ENCODE results near the gene LENG8.

LENG8 gene

GRCh38 chr19:54424201-54424600 is 24.8 kb upstream of the LENG8 start:
- no peak for DNase-seq

DNA sequence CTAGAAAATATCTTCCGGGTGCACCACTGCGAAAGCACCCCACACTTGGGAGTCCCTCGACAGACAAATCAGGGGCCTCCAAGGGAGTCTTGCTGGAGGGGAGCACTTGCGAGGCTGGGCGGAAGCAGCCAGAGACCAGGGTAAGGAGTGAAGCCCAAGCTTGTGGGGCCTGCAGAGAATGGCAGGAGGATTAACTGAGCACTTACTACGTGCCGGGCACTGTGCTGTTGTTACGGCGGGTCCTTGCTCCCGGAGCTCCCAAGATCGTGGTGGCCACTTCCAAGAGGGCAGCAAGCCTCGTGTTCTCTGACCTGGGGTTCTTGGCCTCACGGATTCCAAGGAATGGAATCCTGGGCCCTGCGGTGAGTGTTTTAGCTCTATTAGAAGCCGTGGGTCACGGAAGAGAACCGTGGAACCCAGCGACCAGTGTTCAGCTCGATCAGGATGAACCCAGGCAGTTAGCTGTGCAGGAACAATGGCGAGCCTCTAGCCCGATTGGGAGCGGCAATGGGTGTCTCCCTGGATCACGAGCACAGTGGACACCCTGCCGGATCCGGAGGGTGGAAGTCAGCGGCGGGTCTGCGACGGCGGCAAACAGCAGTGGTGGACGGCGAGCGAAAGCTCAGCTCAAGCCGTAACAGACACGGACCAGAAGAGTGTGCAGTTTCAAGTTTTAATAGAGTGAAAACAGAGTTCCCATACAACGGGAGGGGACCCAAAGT is 24.2 kb upstream of the LENG8 start:
- DNase-seq, result no peak

DNA sequence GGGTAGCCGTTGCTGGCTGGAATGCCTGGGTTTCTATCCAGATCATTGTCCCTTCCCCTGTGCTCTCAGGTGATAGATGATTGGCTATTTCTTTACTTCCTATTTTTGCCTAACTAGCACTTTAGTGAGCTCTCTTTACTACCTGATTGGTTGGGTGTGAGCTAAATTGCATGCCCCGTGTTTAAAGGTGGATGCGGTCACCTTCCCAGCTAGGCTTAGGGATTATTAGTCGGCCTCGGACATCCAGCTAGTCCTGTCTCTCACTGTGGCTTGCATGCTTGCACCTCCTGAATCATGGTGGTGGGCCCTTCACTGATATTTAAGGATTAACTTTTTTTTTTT is 23.6 kb upstream of the LENG8 start:
- no peak for DNase-seq

GRCh38 chr19:54426291-54426931 is 22.6 kb upstream of the LENG8 start:
- DNase-seq, result no peak

DNA sequence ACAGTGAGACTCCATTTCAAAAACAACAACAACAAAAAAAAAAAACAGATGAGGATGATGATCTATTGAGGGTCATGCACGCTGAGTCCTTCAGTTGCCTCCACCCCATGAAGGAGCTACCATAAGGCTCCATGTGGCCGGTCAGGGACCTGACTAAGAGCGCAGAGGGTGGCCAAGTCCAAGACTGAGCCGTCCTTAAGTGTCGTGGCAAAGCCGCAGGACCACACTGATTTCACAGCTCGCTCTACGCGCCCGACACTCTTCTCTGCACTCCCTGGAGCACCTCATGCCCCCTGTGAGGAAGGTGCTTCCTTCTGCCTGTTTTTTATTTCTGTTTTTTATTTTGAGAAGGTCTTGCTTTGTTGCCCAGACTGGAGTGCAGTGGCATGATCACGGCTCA is 21.4 kb upstream of the LENG8 start:
- DNase-seq, result no peak

DNA sequence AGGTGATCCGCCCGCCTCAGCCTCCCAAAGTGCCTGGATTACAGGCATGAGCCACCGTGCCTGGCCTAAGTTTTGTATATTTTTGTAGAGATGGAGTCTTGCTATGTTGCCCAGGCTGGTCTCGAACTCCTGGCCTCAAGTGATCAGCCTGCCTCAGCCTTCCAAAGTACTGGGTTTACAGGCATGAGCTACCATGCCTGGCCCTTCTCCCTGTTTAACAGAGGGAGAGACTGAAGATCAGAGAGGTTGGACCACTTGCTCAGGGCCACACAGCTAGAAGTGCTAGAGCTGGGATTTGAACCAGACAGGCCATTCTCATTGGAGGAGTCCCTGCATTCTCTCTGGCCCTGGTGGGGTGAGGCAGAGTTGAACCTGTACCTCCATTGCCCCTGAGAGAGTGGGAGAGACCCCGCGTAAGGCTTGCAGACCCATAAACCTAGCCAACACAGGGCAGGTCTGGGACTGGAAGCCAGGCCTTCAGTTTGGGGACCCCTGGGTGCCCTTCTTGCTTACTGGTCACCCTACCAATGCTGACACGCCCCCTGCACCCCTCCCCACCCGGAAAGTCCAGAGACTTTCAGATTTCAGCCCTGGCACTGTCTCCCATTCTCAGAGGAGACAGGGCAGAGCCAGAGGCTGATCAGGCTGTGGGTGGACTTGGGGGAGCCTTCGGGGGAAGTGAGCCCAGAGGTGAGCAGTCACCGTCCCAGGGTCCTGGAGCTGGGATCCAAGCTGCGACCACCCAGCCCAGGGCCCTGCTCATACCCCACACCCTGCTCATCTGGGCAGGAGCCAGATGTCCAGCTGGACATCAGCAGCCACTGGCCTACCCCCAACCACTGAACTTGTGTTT is 20.4 kb upstream of the LENG8 start:
- no peak for DNase-seq

DNA sequence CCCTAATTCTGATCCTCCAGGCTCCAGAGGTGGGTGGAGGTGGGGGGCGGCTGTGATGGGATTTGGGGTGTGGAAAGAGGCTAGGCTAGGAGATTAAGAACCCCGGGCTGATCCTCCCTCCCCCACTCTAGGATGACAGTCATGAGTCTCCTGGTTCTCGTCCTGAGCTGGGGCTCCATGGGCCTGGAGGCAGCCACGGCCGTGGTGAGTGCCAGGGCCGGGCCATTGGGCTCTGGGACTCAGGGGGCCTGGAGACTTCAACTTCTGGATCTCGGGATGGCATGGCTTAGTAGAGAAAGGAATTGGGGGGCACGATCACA is 19.9 kb upstream of the LENG8 start:
- no peak for DNase-seq

DNA sequence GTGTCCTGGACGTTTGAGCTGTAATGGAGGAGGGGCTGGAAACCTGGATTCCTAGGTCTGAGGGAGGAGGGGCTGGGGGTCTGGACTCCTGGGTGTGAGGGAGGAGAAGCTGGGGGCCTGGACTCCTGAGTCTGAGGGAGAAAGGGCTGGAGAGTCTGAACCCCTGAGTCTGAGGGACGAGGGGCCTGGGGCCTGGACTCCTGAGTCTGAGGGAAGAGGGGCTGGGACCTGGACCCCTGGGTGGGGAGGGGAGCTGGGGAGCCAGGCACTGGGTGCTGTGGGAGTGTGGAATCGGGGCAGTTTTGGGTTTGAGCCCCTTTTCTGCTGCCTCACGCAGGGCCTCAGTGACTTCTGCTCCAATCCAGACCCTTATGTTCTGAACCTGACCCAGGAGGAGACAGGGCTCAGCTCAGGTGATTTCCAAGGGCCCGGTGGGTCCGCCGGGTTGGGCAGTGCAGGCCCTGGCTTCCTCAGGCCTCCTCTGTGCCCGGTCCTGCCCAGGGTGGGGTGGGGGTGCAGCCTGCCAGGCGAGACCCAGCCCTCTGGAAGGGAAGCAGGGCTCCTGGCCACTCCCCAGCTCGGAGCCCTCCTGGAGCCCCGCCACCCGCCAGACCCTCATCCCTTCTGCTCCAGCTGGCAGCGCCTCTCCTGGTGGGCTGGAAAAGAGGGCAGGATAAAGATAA is 19.3 kb upstream of the LENG8 start:
- DNase-seq, result no peak

- no peak for DNase-seq
Measured at GRCh38 chr19:54430306-54431254, 18.4 kb upstream of the LENG8 start.

GRCh38 chr19:54431255-54431838 is 17.7 kb upstream of the LENG8 start:
- no peak for DNase-seq

- no peak for DNase-seq
Measured at GRCh38 chr19:54432144-54432738, 16.8 kb upstream of the LENG8 start.

DNA sequence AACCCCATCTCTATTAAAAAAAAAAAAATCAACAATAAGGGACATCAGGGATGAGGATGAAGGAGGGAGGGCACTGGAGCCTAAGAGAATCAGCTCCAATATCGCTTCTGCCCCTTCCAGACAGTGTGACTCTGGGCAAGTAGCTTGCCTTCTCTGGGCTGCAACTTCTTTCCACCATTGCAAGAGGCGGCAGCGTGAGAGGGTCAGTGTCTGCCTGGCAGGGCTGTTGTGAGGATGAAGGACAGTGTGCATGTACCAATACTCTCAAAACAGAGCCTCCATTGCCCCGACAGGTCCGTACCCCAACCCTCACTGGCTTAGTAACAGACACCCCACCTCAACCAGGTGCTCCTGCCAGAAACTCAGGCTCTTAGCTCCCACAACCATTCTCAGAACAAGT is 15.3 kb upstream of the LENG8 start:
- no peak for DNase-seq

- DNase-seq, result no peak
Measured at GRCh38 chr19:54434112-54434872, 14.7 kb upstream of the LENG8 start.

DNA sequence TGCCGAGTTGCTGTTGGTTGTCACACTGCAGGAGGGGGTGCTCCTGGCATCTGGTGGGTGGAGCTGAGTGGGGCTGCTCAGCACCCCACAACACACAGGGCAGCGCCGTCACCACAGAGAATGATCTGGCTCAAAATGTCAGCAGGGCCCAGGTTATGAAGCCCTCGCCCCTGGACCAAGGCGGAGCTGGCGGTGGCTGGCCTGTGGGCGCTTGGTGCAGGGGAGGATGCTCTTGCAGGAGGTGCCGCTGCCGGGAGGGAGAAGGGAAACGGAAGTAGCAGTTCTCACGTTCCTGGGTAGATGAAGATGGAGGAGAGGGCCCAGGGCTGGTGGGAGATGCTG is 14.2 kb upstream of the LENG8 start:
- no peak for DNase-seq

DNA sequence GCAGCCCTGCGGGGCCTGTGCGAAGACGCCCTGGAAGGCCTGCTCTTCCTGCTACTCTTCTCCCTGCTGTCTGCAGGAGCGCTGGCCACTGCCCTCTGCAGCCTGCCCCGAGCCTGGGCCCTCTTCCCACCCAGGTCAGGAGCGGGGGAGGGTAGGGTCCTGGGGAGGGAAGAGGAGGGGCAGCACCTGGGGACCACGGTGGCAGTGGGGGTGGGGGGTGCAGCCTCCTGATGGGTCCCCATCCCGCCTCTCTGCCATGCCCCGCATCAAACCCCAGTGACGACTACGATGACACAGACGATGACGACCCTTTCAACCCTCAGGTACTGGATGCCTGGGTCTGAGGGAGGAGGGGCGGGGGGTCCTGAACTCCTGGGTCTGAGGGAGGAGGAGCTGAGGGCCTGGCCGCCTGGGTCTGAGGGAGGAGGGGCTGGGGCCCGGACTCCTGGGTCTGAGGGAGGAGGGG is 13.4 kb upstream of the LENG8 start:
- no peak for DNase-seq

DNA sequence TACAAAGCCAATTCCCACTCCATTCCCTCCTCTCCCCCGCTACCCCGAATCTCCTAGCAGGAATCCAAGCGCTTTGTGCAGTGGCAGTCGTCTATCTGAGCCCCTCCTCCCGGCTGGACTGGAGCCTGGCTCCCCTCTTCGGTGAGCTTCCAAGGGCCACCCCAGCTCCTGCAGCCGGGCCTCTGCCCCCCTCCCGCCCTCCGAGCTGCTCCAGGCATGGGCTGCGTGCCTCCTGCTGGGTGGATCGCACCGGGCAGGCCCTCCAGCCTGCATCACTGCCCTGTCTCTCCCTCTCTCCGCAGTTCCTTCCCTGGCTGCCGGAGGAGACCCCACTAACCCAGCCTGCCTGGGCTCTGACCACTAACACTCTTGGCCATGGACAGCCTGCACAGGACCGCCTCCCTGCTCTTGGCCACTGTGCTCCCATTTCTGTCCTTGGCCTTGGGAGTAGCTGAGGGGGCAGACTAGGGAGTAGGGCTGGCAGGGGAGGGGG is 12.9 kb upstream of the LENG8 start:
- no peak for DNase-seq

- DNase-seq, result no peak
Measured at GRCh38 chr19:54436628-54437252, 12.3 kb upstream of the LENG8 start.

DNA sequence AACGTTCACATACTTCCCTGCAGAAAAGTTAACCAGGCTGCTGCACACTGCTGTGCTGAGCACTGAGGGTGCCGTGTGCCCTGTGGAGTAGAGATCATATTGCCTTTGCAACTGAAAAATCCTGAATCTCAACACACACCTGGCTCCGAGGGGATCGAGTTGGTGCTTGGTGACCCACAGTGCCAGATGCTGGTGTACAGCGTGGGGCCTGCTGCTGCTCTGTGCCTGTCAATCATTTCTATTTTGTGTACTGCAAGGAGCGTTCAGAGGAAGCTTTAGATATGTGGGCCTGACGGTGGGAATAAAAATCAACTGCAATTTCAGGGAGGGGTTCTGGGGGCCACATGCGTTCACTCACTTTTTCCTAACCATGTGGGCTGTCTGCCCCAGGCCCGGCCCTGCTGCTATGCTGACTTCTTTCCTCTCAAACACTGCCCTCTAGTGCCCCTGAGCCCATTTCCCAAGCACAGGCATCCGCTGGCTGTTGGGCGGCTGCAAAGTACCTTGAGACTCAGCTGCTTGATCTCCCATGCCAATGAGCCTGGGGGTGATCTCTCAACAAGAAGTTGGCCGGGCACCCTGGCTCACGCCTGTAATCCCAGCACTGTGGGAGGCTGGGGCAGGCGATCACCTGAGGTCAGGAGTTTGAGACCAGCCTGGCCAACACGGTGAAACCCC is 9.7 kb upstream of the LENG8 start:
- DNase-seq, result no peak

DNA sequence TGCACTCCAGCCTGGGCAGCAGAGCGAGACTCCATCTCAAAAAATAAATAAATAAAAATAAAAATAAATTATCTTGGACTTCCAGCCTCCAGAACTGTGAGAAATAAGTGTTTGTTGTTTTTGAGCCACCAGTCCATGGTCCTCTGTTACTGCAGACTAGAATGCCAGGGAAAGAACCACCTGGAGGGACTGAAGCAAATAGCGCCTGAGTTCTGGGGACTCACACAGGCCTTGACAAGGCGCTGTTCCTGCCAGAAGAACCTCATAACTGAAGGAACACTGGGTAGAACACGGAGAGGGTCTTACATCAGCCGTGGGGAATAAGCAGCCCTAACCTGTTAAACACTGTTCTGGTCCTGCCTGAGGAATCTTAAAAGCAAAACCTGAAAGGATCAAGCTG is 8.4 kb upstream of the LENG8 start:
- DNase-seq, result no peak
